Subcutaneous preadipocyte (primary cell): Measurements from ENCODE around the gene BCAT1. TPM values are rescaled to one million over a fixed set of nuclear protein-coding genes. Genes with fewer than 3 reads are reported as not detected.

Experiments
- total RNA-seq: library from RNA; depleted of rRNA; stranded (reverse); fragments of >200 nt; gene quantifications from 2 replicates; pipeline ENCODE4 v1.2.3, GENCODE V29; 2012

BCAT1 gene
- 143 and 213 TPM in 2 replicates for total RNA-seq

DNA sequence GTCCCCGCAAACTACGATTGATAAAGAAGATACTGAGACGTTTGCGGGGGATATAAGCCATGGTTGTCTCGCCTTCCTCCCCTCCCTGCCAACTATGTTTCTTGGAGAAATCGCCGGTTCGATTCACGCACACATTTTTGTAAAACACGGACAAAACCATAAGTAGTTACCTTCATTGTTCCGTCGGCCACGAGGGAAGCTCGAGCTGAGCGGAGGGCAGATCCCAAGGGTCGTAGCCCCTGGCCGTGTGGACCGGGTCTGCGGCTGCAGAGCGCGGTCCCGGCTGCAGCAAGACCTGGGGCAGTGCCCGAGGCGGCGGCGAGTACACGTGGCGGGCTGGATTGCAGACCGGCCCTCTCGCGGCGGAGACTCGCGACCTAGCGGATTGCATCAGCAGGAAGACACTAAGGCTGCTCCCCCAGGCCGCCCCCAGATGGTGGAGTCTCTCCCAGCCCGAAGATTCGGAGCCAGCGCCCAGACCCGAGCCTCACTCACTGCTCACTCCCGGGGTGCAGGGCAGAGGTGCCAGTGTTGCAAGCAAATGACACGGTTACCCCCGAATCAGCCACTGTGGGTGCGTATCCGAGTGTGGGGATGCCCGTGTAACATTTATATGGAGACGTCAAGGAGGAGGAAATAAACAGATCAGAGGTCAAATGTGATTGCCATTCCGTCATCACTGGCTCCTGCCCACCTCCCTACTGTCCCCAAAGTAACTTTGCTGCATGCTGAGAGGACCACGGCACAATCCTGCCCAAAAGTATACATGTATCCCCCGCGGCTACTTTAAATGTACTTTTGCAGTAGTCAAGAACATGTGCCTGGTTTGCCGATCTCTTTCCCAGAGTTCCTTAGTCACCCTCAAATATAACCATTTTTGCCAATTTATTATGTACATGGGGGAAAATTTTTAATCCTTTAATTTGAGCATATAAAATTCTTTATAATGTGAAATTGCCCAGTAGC, at the start of gene BCAT1:
Gene BCAT1 (minus strand): TSS at position 345 of the 966 bp plus-strand sequence. CDS start 169 bp downstream, at position 176.

Other genes with a start within 250 kb of the BCAT1 start
- 0.37 TPM in 1 of 2 replicates, not detected in the other for gene DNAI7, start 246.1 kb upstream of the BCAT1 start, total RNA-seq
- 14.7 and 18.0 TPM in 2 replicates for gene ETFRF1, start 246.1 kb upstream of the BCAT1 start, total RNA-seq